MM.1S (cell line): Measurements from ENCODE around the gene EIF4EBP2.

Experiments used
- DNase-seq: peaks from one replicate; pipeline ENCODE4 v3.0.0-alpha.2; 2015
- H2AFZ ChIP-seq: fragments of 300-600 bp; sonication (generic); 2 replicates; pipeline ENCODE4 v1.6.0; 2016; ENCODE audit warnings: antibody characterized with exemption, low read length
- H3F3A ChIP-seq: fragments of 300-600 bp; sonication (generic); 2 replicates; pipeline ENCODE4 v1.6.1; 2016; ENCODE audit warnings: mild to moderate bottlenecking, antibody characterized with exemption, low read length, moderate library complexity, mixed read lengths; ENCODE audit not compliant: insufficient read depth
- H3K27ac ChIP-seq: fragments of 300-600 bp; sonication (generic); 2 replicates; pipeline ENCODE4 v1.5.1; 2016; ENCODE audit warnings: mild to moderate bottlenecking, low read length
- H3K27me3 ChIP-seq: fragments of 300-600 bp; sonication (generic); replicated peaks from 2 replicates; pipeline ENCODE4 v1.6.0; 2016; ENCODE audit warnings: low read length; ENCODE audit not compliant: insufficient read depth
- H3K36me3 ChIP-seq: fragments of 300-600 bp; sonication (generic); replicated peaks from 2 replicates; pipeline ENCODE4 v1.6.1; 2016; ENCODE audit warnings: mild to moderate bottlenecking, low read length, mixed read lengths; ENCODE audit not compliant: insufficient read depth
- H3K4me1 ChIP-seq: fragments of 300-600 bp; sonication (generic); 2 replicates; pipeline ENCODE4 v1.6.1; 2016; ENCODE audit warnings: low read length, mixed read lengths
- H3K4me2 ChIP-seq: fragments of 300-600 bp; sonication (generic); 2 replicates; pipeline ENCODE4 v1.6.0; 2016; ENCODE audit warnings: low read depth, low read length
- H3K4me3 ChIP-seq: fragments of 300-600 bp; sonication (generic); 2 replicates; pipeline ENCODE4 v1.5.1; 2016; ENCODE audit warnings: low read length, mixed read lengths
- H3K79me2 ChIP-seq: fragments of 300-600 bp; sonication (generic); 2 replicates; pipeline ENCODE4 v1.6.1; 2016; ENCODE audit warnings: mixed run types, low read length, mixed read lengths
- H3K9ac ChIP-seq: fragments of 300-600 bp; sonication (generic); 2 replicates; pipeline ENCODE4 v1.6.1; 2016; ENCODE audit warnings: low read length, mixed read lengths
- H3K9me2 ChIP-seq: fragments of 300-600 bp; sonication (generic); replicated peaks from 2 replicates; pipeline ENCODE4 v1.6.1; 2016; ENCODE audit warnings: mild to moderate bottlenecking, low read length, mixed read lengths; ENCODE audit not compliant: insufficient read depth
- H3K9me3 ChIP-seq: fragments of 300-600 bp; sonication (generic); replicated peaks from 2 replicates; pipeline ENCODE4 v1.6.1; 2016; ENCODE audit warnings: mild to moderate bottlenecking, low read length, mixed read lengths; ENCODE audit not compliant: insufficient read depth
- H4K20me1 ChIP-seq: fragments of 300-600 bp; sonication (generic); 2 replicates; pipeline ENCODE4 v1.6.1; 2016; ENCODE audit warnings: mild to moderate bottlenecking, low read length, moderate library complexity, mixed read lengths; ENCODE audit not compliant: insufficient read depth
- EZH2 ChIP-seq: fragments of 300-600 bp; sonication (generic); optimal IDR thresholded peaks from 2 replicates; pipeline ENCODE3; 2017; ENCODE audit warnings: low read depth, mild to moderate bottlenecking, antibody characterized with exemption, low read length, mixed read lengths
- EZH2phosphoT487 ChIP-seq: fragments of 300-600 bp; sonication (generic); IDR thresholded peaks from 2 replicates; pipeline ENCODE4 v1.6.1; 2018; ENCODE audit warnings: antibody characterized with exemption, low read length
- TF ChIP-seq, protein P1 (sequence below): fragments of 300-600 bp; sonication (generic); IDR thresholded peaks from 2 replicates; pipeline ENCODE4 v1.5.1; 2016; ENCODE audit warnings: antibody characterized with exemption, low read length, mixed read lengths

EIF4EBP2 gene

DNA sequence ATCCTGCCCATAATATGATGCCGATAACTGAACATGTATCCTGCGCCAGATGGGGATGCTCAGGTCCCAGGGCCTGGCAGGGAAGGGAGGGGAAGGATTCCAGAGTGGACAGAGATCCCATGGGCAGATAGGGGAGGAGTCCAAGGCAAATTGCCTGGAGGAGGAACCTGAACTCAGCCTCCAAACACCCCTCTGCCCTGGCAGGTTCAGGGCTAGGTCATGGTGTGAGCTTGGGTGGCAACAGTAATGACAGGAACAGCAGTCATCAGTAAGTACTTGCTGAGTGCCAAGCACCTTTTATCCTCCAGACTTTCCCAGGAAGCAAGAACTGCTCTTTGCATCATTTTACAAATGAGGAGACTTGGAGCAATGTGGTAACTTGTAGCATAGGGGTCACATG, 70.8 kb downstream of the EIF4EBP2 start:
- Histone ChIP-seq H3F3A (peaks cover 30% of the 10 kb centered on the region), H3K4me2 (no peak overlapping the region), H3K27me3 (no peaks in the 10 kb centered on the region)

GRCh38 chr10:70475661-70476060, 71.7 kb downstream of the EIF4EBP2 start:
- H2AFZ ChIP-seq: no peak overlapping the region
- H3K27ac ChIP-seq: no peak overlapping the region

More for the DNA sequence above, 70.8 kb downstream of the EIF4EBP2 start:
- DNase-seq: no peak
- Histone ChIP-seq H3K9me3 (no peaks in the 10 kb centered on the region), H3K27ac (no peak overlapping the region), H3K36me3 (no peaks in the 10 kb centered on the region), H3K9ac (no peak overlapping the region), H4K20me1 (no peaks in the 10 kb centered on the region), H2AFZ (no peak overlapping the region), H3K9me2 (no peaks in the 10 kb centered on the region), H3K79me2 (peaks cover 11% of the 10 kb centered on the region), H3K4me1 (peaks cover 17% of the 10 kb centered on the region), H3K4me3 (no peak overlapping the region)
- TF ChIP-seq EZH2phosphoT487: no peak

DNA sequence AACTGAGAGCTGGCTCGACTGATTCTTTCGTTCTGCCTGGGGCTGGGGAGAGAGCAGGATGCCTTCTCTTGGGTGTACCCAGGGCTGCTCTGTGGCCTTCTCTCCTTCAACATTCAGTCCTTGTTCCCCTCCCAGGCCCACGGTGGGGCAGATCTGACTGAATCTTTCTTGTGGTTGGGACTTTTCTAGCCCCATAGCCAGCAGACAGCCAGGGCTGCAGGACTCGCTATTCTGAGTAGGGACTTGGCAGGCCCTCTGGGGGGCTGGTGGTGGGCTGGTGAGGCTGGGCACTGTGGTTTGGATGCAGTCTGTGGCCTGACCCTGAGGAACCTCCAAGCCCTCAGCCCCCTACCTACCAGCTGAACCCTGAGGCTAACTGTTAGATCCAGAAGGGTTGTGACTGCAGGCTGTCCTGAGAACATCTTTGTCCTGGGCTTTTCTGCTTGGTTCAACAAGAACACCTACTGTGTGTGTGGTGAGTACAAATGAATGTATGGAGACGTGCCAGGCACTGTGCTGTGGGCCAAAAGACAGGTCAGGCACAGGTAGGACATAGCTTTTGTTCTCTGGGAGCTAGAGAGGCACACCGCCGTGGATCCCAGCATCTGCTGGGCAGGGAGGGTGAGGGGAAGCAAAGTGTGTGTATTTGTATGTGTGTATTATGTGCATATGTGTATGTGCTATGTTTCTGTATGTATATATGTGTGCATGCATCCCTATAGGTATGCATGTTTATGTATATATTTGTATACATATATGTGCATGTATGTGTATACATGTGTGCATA, 72.5 kb downstream of the EIF4EBP2 start:
- no peak overlapping the region for H3K9ac ChIP-seq
- peaks cover 27% of the 10 kb centered on the region for H3K79me2 ChIP-seq
- no peak overlapping the region for H3K27ac ChIP-seq
- no peaks in the 10 kb centered on the region for H3K36me3 ChIP-seq
- H3K4me2 ChIP-seq: no peak overlapping the region
- DNase-seq: no peak
- TF ChIP-seq EZH2phosphoT487 (no peak), EZH2 (no peak)
- TF ChIP-seq, protein P1, sequence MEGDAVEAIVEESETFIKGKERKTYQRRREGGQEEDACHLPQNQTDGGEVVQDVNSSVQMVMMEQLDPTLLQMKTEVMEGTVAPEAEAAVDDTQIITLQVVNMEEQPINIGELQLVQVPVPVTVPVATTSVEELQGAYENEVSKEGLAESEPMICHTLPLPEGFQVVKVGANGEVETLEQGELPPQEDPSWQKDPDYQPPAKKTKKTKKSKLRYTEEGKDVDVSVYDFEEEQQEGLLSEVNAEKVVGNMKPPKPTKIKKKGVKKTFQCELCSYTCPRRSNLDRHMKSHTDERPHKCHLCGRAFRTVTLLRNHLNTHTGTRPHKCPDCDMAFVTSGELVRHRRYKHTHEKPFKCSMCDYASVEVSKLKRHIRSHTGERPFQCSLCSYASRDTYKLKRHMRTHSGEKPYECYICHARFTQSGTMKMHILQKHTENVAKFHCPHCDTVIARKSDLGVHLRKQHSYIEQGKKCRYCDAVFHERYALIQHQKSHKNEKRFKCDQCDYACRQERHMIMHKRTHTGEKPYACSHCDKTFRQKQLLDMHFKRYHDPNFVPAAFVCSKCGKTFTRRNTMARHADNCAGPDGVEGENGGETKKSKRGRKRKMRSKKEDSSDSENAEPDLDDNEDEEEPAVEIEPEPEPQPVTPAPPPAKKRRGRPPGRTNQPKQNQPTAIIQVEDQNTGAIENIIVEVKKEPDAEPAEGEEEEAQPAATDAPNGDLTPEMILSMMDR: no peak
- H3K4me1 ChIP-seq: peaks cover 25% of the 10 kb centered on the region
- no peak overlapping the region for H3K4me3 ChIP-seq
- no peaks in the 10 kb centered on the region for H3K9me3 ChIP-seq
- H2AFZ ChIP-seq: no peak overlapping the region
- no peaks in the 10 kb centered on the region for H4K20me1 ChIP-seq
- H3K27me3 ChIP-seq: no peaks in the 10 kb centered on the region
- H3K9me2 ChIP-seq: no peaks in the 10 kb centered on the region
- H3F3A ChIP-seq: peaks cover 42% of the 10 kb centered on the region

More at GRCh38 chr10:70475661-70476060, 71.7 kb downstream of the EIF4EBP2 start:
- H3K36me3 ChIP-seq: no peaks in the 10 kb centered on the region
- H3K9ac ChIP-seq: no peak overlapping the region
- H3F3A ChIP-seq: peaks cover 39% of the 10 kb centered on the region
- no peaks in the 10 kb centered on the region for H4K20me1 ChIP-seq
- no peaks in the 10 kb centered on the region for H3K9me3 ChIP-seq
- no peak overlapping the region for H3K4me2 ChIP-seq
- no peaks in the 10 kb centered on the region for H3K9me2 ChIP-seq
- peaks cover 17% of the 10 kb centered on the region for H3K4me1 ChIP-seq
- no peak for DNase-seq
- H3K27me3 ChIP-seq: no peaks in the 10 kb centered on the region
- H3K4me3 ChIP-seq: no peak overlapping the region
- TF ChIP-seq, protein P1: no peak
- TF ChIP-seq EZH2 (no peak), EZH2phosphoT487 (no peak)
- H3K79me2 ChIP-seq: peaks cover 19% of the 10 kb centered on the region

DNA sequence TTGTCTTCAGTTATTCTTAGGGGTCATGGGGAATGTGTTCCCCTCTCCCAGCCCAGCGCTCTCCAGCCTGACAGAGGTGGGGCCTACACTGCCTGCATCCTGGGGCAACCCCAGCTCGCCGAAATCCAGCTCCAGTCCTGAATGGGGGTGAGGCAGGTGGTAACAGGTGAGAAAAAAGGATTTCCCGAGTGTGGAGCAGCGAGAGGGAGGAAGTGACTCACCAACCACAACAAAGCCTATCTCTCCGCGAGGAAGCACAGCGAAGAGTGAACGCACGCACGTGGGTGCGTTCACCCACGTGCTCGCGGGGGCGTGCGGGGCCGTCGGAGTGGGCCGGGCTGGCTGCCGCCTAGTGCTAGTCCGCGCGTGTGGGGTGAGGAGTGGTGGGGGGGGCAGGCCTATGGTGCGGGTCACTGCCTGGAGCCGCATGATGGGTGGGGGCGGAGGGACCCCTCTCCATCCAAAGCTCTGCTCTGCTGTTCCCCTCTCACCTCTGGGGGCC, 73.8 kb downstream of the EIF4EBP2 start:
- Histone ChIP-seq H3K79me2 (peaks cover 40% of the 10 kb centered on the region), H3K9ac (peak overlapping the region; percentile 98), H3K27ac (peak overlapping the region; percentile 94; the same call in 1 of the 2 replicates), H3F3A (peaks cover 48% of the 10 kb centered on the region), H4K20me1 (no peaks in the 10 kb centered on the region), H2AFZ (peak overlapping the region; percentile 70), H3K27me3 (no peaks in the 10 kb centered on the region), H3K4me1 (peaks cover 34% of the 10 kb centered on the region), H3K4me3 (peak overlapping the region; percentile 98), H3K4me2 (peak overlapping the region; percentile 97), H3K36me3 (no peaks in the 10 kb centered on the region), H3K9me2 (no peaks in the 10 kb centered on the region), H3K9me3 (no peaks in the 10 kb centered on the region)
- TF ChIP-seq EZH2phosphoT487 (no peak), EZH2 (no peak)
- TF ChIP-seq, protein P1: no peak
- peak; percentile 85 for DNase-seq
